Osteocyte (in vitro differentiated cells): ENCODE measurements around the gene HSPB8. TPM values are rescaled to one million over a fixed set of nuclear protein-coding genes. Genes with fewer than 3 reads are reported as not detected.

ENCODE experiments used
- DNase-seq: peaks from one replicate; pipeline ENCODE4 v3.0.0; 2021; ENCODE audit warnings: mixed read lengths; ENCODE audit not compliant: unreplicated experiment; ENCODE audit errors: extremely low spot score
- H3K27ac Mint-ChIP-seq: one replicate; pipeline ENCODE4 v1.8.0; 2021; ENCODE audit warnings: mild to moderate bottlenecking, mixed read lengths; ENCODE audit not compliant: unreplicated experiment
- H3K27me3 Mint-ChIP-seq: one replicate; pipeline ENCODE4 v1.8.0; 2021; ENCODE audit warnings: mixed read lengths; ENCODE audit not compliant: unreplicated experiment
- H3K36me3 Mint-ChIP-seq: one replicate; pipeline ENCODE4 v1.8.0; 2021; ENCODE audit warnings: mixed read lengths; ENCODE audit not compliant: unreplicated experiment
- H3K4me1 Mint-ChIP-seq: one replicate; pipeline ENCODE4 v1.8.0; 2021; ENCODE audit warnings: mixed read lengths; ENCODE audit not compliant: unreplicated experiment
- H3K4me3 Mint-ChIP-seq: one replicate; pipeline ENCODE4 v1.8.0; 2021; ENCODE audit warnings: mild to moderate bottlenecking, moderate library complexity, mixed read lengths; ENCODE audit not compliant: unreplicated experiment
- H3K9me3 Mint-ChIP-seq: one replicate; pipeline ENCODE4 v1.8.0; 2021; ENCODE audit warnings: mixed read lengths; ENCODE audit not compliant: unreplicated experiment
- CTCF ChIP-seq: fragments of 200-600 bp; sonication (generic); IDR thresholded peaks from 2 replicates; pipeline ENCODE4 v1.5.0; 2021; ENCODE audit warnings: antibody characterized with exemption, mild to moderate bottlenecking, moderate library complexity
- total RNA-seq: library from RNA; stranded (reverse); gene quantifications from 2 replicates; pipeline ENCODE4 v1.2.1, GENCODE V29; 2021

HSPB8 gene
- total RNA-seq, 1 donor from 2014 or later: 2.0 TPM

GRCh38 chr12:119151445-119152026, 27.2 kb upstream of the HSPB8 start:
- peaks cover 4% of the 10 kb centered on the region for H3K27me3 Mint-ChIP-seq
- no peaks in the 10 kb centered on the region for H3K4me1 Mint-ChIP-seq
- no peaks in the 10 kb centered on the region for H3K36me3 Mint-ChIP-seq
- no peak overlapping the region for H3K4me3 Mint-ChIP-seq
- peaks cover 11% of the 10 kb centered on the region for H3K9me3 Mint-ChIP-seq
- no peak for TF ChIP-seq CTCF
- no peak for DNase-seq
- H3K27ac Mint-ChIP-seq: no peak overlapping the region

GRCh38 chr12:119153477-119154434, 25.0 kb upstream of the HSPB8 start:
- H3K27ac Mint-ChIP-seq: no peak overlapping the region
- H3K27me3 Mint-ChIP-seq: peaks cover 4% of the 10 kb centered on the region
- no peak for TF ChIP-seq CTCF
- peaks cover 11% of the 10 kb centered on the region for H3K9me3 Mint-ChIP-seq
- DNase-seq: no peak
- no peak overlapping the region for H3K4me3 Mint-ChIP-seq
- H3K4me1 Mint-ChIP-seq: no peaks in the 10 kb centered on the region
- no peaks in the 10 kb centered on the region for H3K36me3 Mint-ChIP-seq

GRCh38 chr12:119154435-119154818, 24.3 kb upstream of the HSPB8 start:
- Mint-ChIP-seq H3K36me3 (no peaks in the 10 kb centered on the region), H3K27me3 (peaks cover 4% of the 10 kb centered on the region), H3K9me3 (peaks cover 11% of the 10 kb centered on the region), H3K4me3 (no peak overlapping the region), H3K4me1 (no peaks in the 10 kb centered on the region), H3K27ac (no peak overlapping the region)
- no peak for DNase-seq
- TF ChIP-seq CTCF: no peak

GRCh38 chr12:119156401-119157044, 22.2 kb upstream of the HSPB8 start:
- H3K36me3 Mint-ChIP-seq: no peaks in the 10 kb centered on the region
- no peak overlapping the region for H3K4me3 Mint-ChIP-seq
- peaks cover 9% of the 10 kb centered on the region for H3K9me3 Mint-ChIP-seq
- no peak overlapping the region for H3K27ac Mint-ChIP-seq
- no peak for TF ChIP-seq CTCF
- H3K4me1 Mint-ChIP-seq: no peaks in the 10 kb centered on the region
- H3K27me3 Mint-ChIP-seq: peaks cover 11% of the 10 kb centered on the region
- DNase-seq: no peak

GRCh38 chr12:119157528-119157927, 21.2 kb upstream of the HSPB8 start:
- H3K4me3 Mint-ChIP-seq: no peak overlapping the region
- no peak overlapping the region for H3K27ac Mint-ChIP-seq
- no peak for TF ChIP-seq CTCF
- H3K27me3 Mint-ChIP-seq: peaks cover 11% of the 10 kb centered on the region
- no peak for DNase-seq
- H3K9me3 Mint-ChIP-seq: peaks cover 4% of the 10 kb centered on the region
- H3K4me1 Mint-ChIP-seq: no peaks in the 10 kb centered on the region
- H3K36me3 Mint-ChIP-seq: no peaks in the 10 kb centered on the region
